ENCODE data around the gene SLC6A7.

- TF ChIP-seq CTCF (IDR thresholded peaks at IDR 0.05) = no peak
- no peak for TF ChIP-seq POLR2A (IDR thresholded peaks at IDR 0.05; ENCODE audit: low read depth)
- TF ChIP-seq POLR2AphosphoS5 (IDR thresholded peaks at IDR 0.05) = peak in 1 of 2 donors; percentile 33
Measured at GRCh38 chr5:150180241-150181026, 9.4 kb upstream of the SLC6A7 start.
